SU-DHL-6 (cell line): ENCODE measurements around the gene EPN1.
"Not testable (repeated sequence)": the region's sequence is repeated elsewhere in the genome, so short reads cannot be mapped to it uniquely, and the experiment has no call there.

Source experiments
- H2AFZ ChIP-seq: fragments of 200-600 bp; sonication (generic); 2 replicates; pipeline ENCODE4 v1.6.1; 2014; ENCODE audit warnings: low read depth, mild to moderate bottlenecking, moderate library complexity, mixed read lengths, antibody characterized with exemption, low read length; ENCODE audit not compliant: severe bottlenecking
- H3F3A ChIP-seq: fragments of 200-600 bp; shearing (Covaris generic); 2 replicates; pipeline ENCODE4 v1.6.0; 2016; ENCODE audit warnings: antibody characterized with exemption, mild to moderate bottlenecking; ENCODE audit not compliant: insufficient read depth
- H3K27ac ChIP-seq: fragments of 200-600 bp; sonication (generic); 2 replicates; pipeline ENCODE4 v1.5.1; 2016; ENCODE audit warnings: low read depth, mild to moderate bottlenecking, low read length, moderate library complexity, mixed read lengths
- H3K27me3 ChIP-seq: fragments of 200-600 bp; sonication (generic), shearing (Covaris generic); 2 replicates; pipeline ENCODE4 v1.6.0; 2014; ENCODE audit warnings: mild to moderate bottlenecking, low read length
- H3K36me3 ChIP-seq: fragments of 200-600 bp; sonication (generic); 2 replicates; pipeline ENCODE4 v1.6.1; 2014; ENCODE audit warnings: mild to moderate bottlenecking, low read length, mixed read lengths
- H3K4me2 ChIP-seq: fragments of 300-600, 200-600 bp; shearing (Covaris generic), sonication (generic); 2 replicates; pipeline ENCODE4 v1.6.0; 2014; ENCODE audit warnings: low read length, low read depth, mild to moderate bottlenecking; ENCODE audit not compliant: poor library complexity, severe bottlenecking
- H3K4me3 ChIP-seq: fragments of 200-600 bp; sonication (generic); 2 replicates; pipeline ENCODE4 v1.5.1; 2014; ENCODE audit warnings: antibody characterized with exemption, low read length, mild to moderate bottlenecking, mixed read lengths; ENCODE audit not compliant: insufficient read depth, poor library complexity, severe bottlenecking
- H3K79me2 ChIP-seq: fragments of 200-600 bp; sonication (generic); 2 replicates; pipeline ENCODE4 v1.6.1; 2014; ENCODE audit warnings: mild to moderate bottlenecking, low read length, moderate library complexity; ENCODE audit not compliant: insufficient read depth
- H3K9ac ChIP-seq: fragments of 200-600 bp; sonication (generic); 2 replicates; pipeline ENCODE4 v1.7.0; 2014; ENCODE audit warnings: mild to moderate bottlenecking, low read length
- H3K9me2 ChIP-seq: fragments of 200-600 bp; sonication (generic); replicated peaks from 2 replicates; pipeline ENCODE4 v1.6.1; 2014; ENCODE audit warnings: low read length; ENCODE audit not compliant: insufficient read depth
- H3K9me3 ChIP-seq: fragments of 200-600 bp; sonication (generic); 2 replicates; pipeline ENCODE4 v1.6.1; 2014; ENCODE audit warnings: low read length, mixed read lengths; ENCODE audit not compliant: insufficient read depth
- H4K20me1 ChIP-seq: fragments of 200-600 bp; sonication (generic); 2 replicates; pipeline ENCODE4 v1.6.1; 2014; ENCODE audit warnings: low read depth, mild to moderate bottlenecking, antibody characterized with exemption, low read length, moderate library complexity, mixed read lengths
- EZH2phosphoT487 ChIP-seq: fragments of 200-600 bp; sonication (generic), shearing (Covaris generic); conservative IDR thresholded peaks from 2 replicates; pipeline ENCODE4 v1.6.1; 2018; ENCODE audit warnings: mild to moderate bottlenecking, antibody characterized with exemption, low read length, moderate library complexity, mixed read lengths
- TF ChIP-seq, protein P1 (sequence below): fragments of 200-600 bp; sonication (generic); IDR thresholded peaks from one replicate; pipeline ENCODE4 v1.5.1; 2017; ENCODE audit warnings: antibody characterized with exemption, mild to moderate bottlenecking, low read length, moderate library complexity; ENCODE audit not compliant: insufficient read depth, poor library complexity, severe bottlenecking

EPN1 gene

DNA sequence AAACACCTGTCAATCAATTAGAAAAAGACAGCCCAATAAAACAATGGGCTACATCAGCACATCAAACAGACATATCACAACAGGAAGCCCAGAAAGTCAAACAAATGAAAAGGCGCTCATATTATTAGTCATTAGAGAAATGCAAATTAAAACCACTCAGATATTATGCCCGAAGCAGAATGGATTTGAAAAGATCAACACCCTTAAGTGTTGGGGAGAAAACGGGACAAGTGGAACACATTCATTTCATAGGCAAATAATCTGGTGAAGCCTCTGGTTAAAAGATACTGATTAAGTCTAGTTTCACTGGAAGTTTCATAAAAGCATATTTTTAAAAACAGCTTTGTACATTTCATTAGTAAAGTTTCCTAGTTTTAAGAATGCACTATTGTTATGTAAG is 45.8 kb downstream of the EPN1 start:
- H3K36me3 ChIP-seq, result no peaks in the 10 kb centered on the region
- TF ChIP-seq, protein P1, sequence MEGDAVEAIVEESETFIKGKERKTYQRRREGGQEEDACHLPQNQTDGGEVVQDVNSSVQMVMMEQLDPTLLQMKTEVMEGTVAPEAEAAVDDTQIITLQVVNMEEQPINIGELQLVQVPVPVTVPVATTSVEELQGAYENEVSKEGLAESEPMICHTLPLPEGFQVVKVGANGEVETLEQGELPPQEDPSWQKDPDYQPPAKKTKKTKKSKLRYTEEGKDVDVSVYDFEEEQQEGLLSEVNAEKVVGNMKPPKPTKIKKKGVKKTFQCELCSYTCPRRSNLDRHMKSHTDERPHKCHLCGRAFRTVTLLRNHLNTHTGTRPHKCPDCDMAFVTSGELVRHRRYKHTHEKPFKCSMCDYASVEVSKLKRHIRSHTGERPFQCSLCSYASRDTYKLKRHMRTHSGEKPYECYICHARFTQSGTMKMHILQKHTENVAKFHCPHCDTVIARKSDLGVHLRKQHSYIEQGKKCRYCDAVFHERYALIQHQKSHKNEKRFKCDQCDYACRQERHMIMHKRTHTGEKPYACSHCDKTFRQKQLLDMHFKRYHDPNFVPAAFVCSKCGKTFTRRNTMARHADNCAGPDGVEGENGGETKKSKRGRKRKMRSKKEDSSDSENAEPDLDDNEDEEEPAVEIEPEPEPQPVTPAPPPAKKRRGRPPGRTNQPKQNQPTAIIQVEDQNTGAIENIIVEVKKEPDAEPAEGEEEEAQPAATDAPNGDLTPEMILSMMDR, result no peak
- no peak for TF ChIP-seq EZH2phosphoT487
- no peak overlapping the region for H3K27ac ChIP-seq
- no peaks in the 10 kb centered on the region for H3K27me3 ChIP-seq
- H3K79me2 ChIP-seq, result no peaks in the 10 kb centered on the region
- H2AFZ ChIP-seq, result no peak overlapping the region
- H3F3A ChIP-seq, result no peaks in the 10 kb centered on the region
- H4K20me1 ChIP-seq, result no peaks in the 10 kb centered on the region
- H3K9me2 ChIP-seq, result no peaks in the 10 kb centered on the region
- H3K9me3 ChIP-seq, result peaks cover 11% of the 10 kb centered on the region; the same call in 1 of the 2 replicates
- H3K9ac ChIP-seq, result no peak overlapping the region
- H3K4me2 ChIP-seq, result no peak overlapping the region
- no peak overlapping the region for H3K4me3 ChIP-seq

DNA sequence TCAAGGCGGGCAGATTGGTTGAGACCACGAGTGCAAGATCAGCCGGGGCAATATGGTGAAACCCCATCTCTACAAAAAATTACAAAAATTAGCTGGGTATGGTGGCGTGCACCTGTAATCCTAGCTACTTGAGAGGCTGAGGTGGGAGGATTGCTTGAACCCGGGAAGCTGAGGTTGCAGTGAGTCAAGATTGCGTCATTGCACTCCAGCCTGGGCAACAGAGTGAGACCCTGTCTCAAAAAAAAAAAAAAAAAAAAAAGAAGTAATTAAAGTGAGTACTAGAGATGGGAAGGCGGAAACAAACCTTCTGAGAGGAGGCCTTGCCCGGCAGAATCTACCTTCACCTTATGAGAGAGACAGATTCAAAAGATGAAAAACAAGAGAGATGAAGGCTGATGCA is 48.5 kb downstream of the EPN1 start:
- no peaks in the 10 kb centered on the region for H3K79me2 ChIP-seq
- H2AFZ ChIP-seq, result no peak overlapping the region
- peaks cover 11% of the 10 kb centered on the region; the same call in 1 of the 2 replicates for H3K9me3 ChIP-seq
- H3K36me3 ChIP-seq, result no peaks in the 10 kb centered on the region
- H3K4me2 ChIP-seq, result no peak overlapping the region
- no peaks in the 10 kb centered on the region for H3F3A ChIP-seq
- no peak overlapping the region for H3K4me3 ChIP-seq
- no peaks in the 10 kb centered on the region for H3K9me2 ChIP-seq
- TF ChIP-seq, protein P1, result no peak
- no peak for TF ChIP-seq EZH2phosphoT487
- no peaks in the 10 kb centered on the region for H3K27me3 ChIP-seq
- no peak overlapping the region for H3K27ac ChIP-seq
- no peak overlapping the region for H3K9ac ChIP-seq
- no peaks in the 10 kb centered on the region for H4K20me1 ChIP-seq

DNA sequence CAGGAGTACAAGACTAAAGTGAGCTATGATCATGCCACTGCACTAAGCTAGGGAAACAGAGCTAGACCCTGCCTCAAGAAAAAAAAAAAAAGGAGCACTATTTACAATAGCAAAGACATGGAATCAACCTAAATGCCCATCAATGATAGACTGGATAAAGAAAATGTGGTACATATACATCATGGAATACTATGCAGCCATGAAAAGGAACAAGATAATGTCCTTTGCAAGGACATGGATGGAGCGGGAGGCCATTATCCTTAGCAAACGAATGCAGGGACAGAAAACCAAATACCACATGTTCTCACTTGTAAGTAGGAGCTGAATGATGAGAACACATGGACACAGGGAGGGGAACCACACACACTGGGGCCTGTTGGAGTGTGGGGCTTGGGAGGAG is 55.4 kb downstream of the EPN1 start:
- H2AFZ ChIP-seq, H3K4me2 ChIP-seq, H3F3A ChIP-seq, H3K9me3 ChIP-seq, H3K9me2 ChIP-seq, H3K9ac ChIP-seq, H4K20me1 ChIP-seq, H3K36me3 ChIP-seq, H3K27ac ChIP-seq, H3K27me3 ChIP-seq, H3K79me2 ChIP-seq, H3K4me3 ChIP-seq: not testable (repeated sequence)

GRCh38 chr19:55738302-55738701 is 63.3 kb downstream of the EPN1 start, which contains the start of gene NLRP9:
TSS of gene NLRP9 (minus strand) at chr19:55738402. CDS start at chr19:55738374, 28 bp downstream.
- Histone ChIP-seq H3K27ac (no peak within 1 kb of the TSS), H3K79me2 (no peaks in the 10 kb centered on the region), H3K36me3 (no peaks in the 10 kb centered on the region), H3K9ac (no peak within 1 kb of the TSS), H4K20me1 (no peaks in the 10 kb centered on the region), H3K9me2 (no peaks in the 10 kb centered on the region), H3K27me3 (no peaks in the 10 kb centered on the region), H3K4me2 (no peak within 1 kb of the TSS), H3K4me3 (no peak within 1 kb of the TSS), H3F3A (no peaks in the 10 kb centered on the region), H3K9me3 (no peaks in the 10 kb centered on the region), H2AFZ (no peak within 1 kb of the TSS)
- TF ChIP-seq, protein P1, result no peak
- TF ChIP-seq EZH2phosphoT487, result no peak
